ENCODE measurements around the gene SAT2.
"Not testable (repeated sequence)": the region's sequence is repeated elsewhere in the genome, so short reads cannot be mapped to it uniquely, and the experiment has no call there.

Gene SAT2

DNA sequence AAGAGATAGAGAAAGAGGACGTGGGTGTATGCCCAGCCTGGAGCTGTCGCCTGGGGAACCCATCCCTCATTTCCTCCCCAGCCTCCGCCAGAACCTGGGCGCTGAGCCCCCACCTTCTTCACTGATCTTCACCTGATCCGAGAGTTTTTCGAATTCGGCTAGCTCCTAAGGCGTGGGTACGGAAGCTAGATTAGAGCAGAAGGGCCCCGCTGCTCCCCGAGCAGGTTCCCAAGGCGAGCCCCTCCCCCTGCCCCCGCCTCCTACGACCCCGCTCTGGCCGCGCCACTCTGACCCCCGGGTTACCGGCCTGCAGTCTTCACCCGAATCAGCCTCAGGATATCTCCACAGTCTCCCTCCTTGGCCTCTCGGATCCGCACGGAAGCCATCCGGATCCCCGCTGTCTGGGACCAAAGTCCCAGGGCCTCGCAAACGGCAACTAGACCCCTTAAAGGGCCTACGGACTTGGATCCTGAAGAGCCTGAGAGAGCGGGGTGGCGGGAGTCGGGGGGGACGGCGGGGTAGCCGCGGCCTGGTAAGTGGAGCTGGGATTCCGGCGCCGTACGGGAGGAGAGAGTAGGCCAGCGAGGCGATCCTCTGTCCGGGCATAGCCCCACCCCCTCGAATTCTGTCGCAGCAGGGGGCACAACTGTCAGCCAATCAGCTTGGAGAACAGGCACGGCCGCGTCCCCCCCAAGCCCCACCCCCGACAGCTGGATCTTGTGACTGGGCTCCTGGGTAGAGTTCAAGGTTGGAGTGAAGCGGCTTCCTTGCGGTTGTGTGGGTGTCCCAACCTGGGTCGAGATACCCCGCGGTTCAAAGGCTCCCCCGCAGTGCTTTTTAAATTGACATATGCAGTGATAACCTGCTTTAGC is at the start of gene SAT2:
SAT2 (minus strand) TSS at position 572 of the 872 bp plus-strand sequence; CDS start at position 386, 186 bp downstream.
- peak; percentile 99 for DNase-seq (ENCODE audit: low spot score)

- DNase-seq (ENCODE audit: low spot score): no peak
Observed at GRCh38 chr17:7676533-7676932, 48.9 kb upstream of the SAT2 start.

- DNase-seq (ENCODE audit: low spot score): no peak
Observed at GRCh38 chr17:7674934-7675333, 47.3 kb upstream of the SAT2 start.

GRCh38 chr17:7673239-7673638 is 45.6 kb upstream of the SAT2 start:
- peak; percentile 45 for DNase-seq (ENCODE audit: low spot score)

DNA sequence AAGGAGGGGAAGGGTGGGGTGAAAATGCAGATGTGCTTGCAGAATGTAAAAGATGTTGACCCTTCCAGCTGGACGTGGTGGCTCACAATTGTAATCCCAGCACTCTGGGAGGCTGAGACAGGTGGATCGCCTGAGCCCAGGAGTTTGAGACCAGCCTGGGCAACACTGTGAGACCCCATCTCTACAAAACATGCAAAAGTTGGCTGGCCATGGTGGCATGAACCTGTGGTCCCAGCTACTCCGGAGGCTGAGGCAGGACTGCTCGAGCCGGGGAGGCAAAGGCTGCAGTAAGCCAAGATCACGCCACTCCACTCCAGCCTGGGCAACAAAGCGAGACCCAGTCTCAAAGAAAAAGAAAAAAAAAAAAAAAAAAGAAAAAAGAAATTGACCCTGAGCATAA is 40.9 kb upstream of the SAT2 start:
- no peak for DNase-seq (ENCODE audit: low spot score)

DNA sequence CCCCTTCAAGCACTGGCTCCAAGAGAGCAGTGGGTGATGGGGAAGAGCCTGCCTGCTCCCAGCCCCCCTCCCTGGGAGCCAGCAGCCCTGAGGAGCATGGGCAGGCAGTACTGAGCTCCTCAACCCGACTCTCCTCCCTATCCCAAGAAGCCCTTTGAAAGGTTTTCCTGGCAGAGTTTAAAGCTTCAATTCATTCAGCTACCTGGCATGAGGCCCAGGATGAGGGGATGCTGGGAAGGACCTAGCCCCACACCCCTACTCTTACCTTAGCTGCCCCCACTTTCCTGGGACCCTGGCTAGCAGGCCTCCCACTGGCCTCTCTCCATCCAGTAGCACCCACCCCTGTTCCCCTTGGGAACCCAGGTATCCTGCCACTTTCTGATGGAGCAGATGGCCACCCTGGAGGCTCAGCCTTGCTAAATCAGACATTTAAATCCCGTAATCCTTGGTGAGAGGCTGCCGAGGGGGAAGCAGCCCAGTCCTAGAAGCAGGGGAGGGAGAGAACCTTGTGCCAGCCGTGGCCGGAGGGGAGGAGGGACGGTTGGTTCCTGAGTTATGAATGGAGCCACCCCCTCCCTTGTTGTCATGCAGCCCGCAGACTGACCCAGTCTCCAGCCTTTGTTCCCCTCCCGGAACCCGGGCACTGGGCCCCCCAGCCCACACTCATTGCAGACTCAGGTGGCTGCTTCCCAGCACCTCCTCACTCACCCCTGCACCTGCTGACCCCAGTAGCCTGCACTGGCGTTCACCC is 40.2 kb upstream of the SAT2 start:
- no peak for DNase-seq (ENCODE audit: low spot score)

- DNase-seq (ENCODE audit: low spot score): no peak
Observed at GRCh38 chr17:7656958-7657609, 29.5 kb upstream of the SAT2 start.

DNA sequence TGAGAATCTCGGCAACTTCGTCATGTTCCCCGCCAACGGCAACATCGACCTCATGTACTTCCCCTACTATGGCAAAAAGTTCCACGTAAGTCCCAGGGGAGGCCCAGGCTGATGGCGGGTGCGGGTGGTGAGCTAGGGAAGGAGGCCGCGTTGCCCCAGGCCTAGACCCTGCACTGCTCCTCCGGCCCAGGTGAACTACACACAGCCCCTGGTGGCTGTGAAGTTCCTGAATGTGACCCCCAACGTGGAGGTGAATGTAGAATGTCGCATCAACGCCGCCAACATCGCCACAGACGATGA is 27.9 kb upstream of the SAT2 start:
- no peak for DNase-seq (ENCODE audit: low spot score)

DNA sequence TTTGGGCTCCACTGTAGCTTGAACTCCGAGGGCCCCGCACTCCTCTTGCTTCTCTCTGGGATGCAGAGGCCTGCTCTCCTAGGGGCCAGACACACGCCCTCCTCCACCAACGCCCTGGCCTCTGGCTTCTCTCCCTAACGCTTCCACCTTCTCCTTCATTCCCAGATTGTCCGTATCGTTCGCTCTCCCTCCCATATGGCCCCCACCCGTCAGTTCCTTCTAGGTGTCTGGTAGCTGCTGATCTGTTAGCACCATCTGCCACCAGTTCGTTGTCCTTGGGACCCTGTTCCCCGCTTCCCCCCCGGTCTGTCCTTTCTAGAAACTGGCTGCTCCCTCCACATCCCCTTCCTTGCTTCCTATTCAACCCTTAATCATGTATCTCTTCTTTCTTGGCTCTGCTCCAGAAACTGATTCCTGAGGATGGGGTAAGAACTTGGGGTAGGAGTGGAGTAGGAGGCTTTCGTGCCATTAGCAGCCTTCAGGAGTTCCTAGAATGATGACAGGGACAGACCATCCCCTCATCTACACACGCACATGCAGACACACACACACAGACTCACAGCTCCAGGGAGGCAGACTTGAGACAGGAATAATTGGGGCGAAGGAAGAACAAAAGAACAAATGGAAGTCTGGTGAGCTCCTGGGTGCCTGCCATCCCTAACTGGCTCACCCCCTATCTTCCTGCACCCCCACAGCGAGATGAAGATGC is 27.4 kb upstream of the SAT2 start:
- DNase-seq (ENCODE audit: low spot score): no peak

DNA sequence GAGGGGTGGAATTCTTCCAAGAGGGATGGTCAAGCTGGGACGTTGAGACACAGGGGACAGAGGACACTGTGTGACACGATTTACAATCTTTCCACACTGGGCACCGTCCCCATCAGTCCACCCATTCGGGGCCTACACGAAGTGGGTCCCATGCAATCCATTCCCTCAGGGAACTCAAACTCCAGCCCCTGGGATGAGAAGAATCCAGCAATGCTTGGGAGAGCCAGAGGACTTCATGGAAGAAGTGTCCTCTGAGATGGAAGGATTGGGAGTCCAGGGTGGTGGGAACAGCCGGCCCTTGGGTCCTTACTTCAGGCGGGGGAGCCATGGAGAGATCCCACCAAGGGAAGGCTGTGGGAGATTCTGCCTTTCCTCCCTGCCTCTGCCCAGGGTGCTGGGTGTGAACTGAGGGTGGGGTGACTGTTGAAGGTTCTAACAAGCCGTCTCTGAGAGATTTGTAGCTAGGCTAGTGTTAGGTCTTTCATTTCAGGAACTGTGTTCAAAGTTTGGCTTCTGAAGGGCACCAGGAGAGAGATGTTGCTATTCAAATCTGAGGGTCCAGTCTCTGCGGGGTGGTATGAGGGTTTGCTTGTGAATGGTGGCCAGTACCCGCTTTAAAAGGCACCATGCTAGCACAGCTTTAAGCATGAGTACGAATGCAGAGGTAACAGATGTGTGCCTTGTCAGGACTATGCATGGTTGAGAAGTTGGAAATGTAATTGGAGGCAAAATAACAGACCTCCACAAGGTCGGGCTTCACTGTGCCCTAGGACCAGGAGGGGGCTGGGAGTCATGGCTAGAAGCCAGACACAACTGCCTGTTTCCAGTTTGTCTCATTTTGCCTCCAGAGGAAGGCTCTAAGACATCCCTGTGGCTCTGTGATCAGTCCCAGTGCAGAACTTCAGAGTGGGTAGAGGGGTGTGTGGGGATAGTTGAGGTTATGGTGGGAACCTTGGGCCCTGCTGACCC is 25.1 kb upstream of the SAT2 start:
- DNase-seq (ENCODE audit: low spot score): no peak

DNA sequence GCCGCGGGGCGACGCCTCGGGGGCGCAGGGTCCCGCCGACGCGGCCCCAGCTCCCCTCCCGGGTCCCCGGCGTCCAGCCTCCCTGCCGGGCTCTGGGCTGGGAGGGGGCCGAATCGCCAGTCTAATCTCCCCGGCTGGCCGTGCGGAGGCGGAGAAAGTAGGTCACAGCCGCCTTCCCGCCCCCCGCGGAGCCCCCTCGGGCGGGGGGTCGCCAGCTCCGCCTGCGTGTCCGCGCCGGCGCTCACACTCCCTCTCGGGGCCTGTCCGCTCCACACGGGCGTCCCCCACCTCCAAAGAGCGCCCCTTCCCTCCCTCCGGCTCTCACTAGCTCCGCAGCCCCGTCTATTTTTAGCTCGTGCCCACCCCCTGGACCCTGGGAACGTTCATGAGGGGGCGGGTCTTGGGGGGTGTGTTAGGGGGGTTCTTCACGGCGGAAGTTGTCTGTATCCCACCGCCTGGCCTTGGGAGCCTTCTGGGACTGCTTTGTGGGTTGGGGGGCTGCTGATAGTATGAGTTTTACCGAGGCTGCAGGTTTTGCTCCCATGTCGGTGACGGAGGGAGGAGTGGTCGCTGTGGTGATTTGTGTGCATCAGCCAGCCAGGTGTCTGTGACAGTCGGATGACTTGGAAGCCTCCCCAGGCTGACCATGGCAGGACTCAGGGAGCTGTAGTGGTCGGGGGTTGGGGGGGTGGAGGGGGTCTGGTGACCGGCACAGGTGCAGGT is 24.2 kb upstream of the SAT2 start:
- no peak for DNase-seq (ENCODE audit: low spot score)

DNA sequence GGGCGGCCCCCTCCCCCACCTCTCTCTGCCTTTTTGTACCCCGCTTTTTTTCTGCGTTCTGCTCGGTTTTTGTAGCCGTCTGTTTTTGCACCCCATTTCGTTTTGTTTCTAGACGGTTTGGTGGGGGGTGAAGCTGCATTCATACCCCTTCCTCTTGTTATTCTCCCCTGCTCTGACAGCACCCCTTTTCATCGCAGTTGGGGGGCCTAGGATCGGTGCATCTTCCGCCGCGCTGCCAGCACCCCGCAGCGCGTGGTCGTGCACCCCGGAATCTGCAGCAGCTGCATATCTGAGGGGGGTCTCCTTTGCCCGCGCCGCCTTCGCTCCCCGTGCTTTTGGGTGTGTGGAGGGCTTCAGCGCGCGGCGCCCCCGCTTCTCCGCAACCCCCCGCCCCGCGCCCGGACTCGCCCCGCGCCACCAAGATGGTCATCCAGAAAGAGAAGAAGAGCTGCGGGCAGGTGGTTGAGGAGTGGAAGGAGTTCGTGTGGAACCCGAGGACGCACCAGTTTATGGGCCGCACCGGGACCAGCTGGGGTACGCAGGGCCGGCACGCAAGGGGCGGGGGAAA is 23.6 kb upstream of the SAT2 start:
- no peak for DNase-seq (ENCODE audit: low spot score)

DNA sequence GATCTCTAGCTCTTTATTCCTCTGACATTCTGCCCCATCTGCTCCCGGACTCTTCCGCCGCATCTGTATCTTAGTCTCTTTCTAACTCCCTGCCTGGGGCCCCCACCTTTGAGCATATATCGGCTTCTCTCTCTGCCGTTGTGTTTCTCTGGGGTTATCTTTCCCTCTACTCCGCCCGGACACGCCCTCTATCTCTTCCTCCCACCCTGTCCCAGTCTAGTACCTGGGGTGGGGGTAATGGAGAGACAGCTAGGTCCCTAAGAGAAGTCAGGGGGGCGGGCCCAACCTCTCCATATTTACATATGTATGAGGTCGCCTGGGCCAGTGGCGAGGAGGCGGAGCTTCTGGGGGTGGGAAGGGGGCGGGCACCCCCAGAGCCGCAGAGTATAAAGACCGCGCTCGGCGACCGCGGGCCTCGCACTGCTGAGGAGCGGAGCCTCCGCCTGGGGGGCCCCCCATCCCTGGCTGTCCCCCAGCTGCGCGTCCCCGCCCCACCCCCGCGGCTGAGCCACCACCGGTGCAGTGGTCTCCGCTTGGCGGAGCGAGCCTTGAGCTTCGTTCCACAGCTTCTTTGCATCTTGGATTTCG is 23.0 kb upstream of the SAT2 start, which contains the start of gene ATP1B2:
ATP1B2 (plus strand) TSS at position 418 of the 588 bp plus-strand sequence. CDS start 593 bp downstream, outside the sequence.
- DNase-seq (ENCODE audit: low spot score): peak; percentile 94

GRCh38 chr17:7647018-7647417 is 19.4 kb upstream of the SAT2 start:
- DNase-seq (ENCODE audit: low spot score): no peak

DNA sequence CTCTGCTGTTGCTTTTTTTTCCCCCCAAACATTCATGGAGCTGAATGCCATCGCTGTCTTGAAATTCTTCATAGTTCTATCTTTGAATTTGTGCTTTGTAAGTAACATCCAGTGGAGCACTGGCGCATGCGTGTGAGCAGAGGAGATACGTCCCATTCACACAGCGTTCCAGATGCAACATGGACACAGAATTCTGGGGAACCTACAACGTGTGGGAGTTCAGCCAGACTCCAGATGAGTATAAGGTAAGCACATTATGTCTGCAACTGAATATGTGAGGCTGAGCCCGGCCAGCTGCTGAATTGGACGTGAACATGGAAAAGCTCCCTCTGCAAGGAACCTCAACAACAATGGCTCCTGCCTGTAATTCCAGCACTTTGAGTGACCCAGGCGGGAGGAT is 18.8 kb upstream of the SAT2 start:
- DNase-seq (ENCODE audit: low spot score): peak; percentile 0

- DNase-seq (ENCODE audit: low spot score): peak; percentile 42
Observed at GRCh38 chr17:7644775-7645174, 17.2 kb upstream of the SAT2 start.

GRCh38 chr17:7641635-7642034 is 14.0 kb upstream of the SAT2 start:
- DNase-seq (ENCODE audit: low spot score): not testable (repeated sequence)

GRCh38 chr17:7640783-7641182 is 13.2 kb upstream of the SAT2 start:
- DNase-seq (ENCODE audit: low spot score): no peak

DNA sequence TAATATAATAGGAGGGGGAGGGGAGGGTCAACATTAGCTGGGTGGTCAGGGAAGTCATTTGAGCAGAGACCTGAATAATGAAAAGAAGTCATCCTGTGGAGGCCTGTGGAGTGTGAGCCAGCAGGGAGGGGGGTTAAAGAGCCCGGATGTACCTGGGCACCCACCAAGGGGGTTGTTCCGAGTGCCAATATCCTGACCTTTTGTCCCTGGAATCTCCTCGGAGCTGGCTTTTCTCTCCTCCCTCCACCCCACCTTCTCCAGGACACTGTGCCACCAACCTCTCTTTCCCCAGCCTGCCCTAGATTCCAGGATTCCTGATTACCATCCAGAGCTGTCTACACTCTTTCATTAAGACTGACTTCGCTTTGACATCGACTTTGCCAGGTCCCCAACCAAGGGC is 8.5 kb upstream of the SAT2 start:
- no peak for DNase-seq (ENCODE audit: low spot score)

- DNase-seq (ENCODE audit: low spot score): no peak
Observed at GRCh38 chr17:7634384-7634783, 6.8 kb upstream of the SAT2 start.

All from germinal center (tissue), 1 donor.